Measurements from ENCODE around the gene APAF1.

APAF1 gene

DNA sequence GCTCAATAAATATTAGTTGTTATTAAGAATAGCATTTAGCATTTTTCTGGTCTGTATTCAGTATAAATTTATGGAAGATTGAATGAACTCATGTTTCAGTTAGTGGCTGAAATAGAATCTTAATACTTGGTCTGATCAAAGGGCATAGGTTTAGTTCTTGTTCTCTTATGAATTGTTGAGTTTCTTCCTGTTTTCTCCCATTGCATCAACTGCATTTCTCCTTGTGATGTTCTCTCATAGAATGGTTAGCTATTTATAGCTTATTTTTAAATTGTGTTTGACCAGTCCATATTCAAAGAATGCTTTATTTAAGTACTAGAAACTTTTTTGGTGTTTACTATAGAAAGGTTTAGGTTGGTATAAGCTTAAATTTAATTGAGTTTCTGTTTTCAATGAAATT is 29.8 kb downstream of the APAF1 start:
- no peak for DNase-seq

DNA sequence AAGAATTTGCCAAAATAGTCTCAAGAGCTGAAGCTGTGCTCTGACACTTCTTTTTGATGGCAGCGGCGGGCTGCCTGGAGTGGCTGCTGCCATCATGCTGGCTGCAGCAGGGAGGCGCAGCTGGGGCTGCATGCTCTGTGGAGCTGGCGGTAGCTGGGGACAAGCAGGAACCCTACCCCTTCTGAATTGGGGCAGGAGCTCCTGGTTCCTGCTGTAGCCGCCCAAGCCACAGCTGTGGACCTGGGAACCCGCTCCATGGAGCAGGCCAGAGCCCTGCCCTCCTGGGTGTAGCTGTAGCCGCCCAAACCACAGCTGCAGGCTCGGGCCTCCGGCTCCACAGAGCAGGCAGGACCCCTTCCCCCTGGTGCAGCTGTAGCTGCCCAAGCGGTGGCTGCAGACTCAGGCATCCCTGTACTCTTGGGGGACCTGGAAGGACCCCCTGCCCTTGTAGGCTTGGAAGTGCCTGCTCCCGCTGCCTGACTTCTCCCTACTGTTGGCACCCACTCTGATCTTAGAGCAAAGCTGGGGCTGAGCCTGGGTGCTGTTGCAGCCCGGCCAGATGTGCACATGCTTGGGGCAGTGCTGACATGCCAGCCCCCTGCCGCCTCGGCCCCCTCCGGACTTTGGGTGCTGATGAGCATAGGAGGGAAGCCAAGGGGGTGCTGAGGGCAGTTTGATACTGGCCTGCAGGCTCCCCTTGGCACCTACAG is 33.3 kb downstream of the APAF1 start:
- DNase-seq, result no peak

GRCh38 chr12:98678946-98679610 is 34.0 kb downstream of the APAF1 start:
- no peak for DNase-seq

DNA sequence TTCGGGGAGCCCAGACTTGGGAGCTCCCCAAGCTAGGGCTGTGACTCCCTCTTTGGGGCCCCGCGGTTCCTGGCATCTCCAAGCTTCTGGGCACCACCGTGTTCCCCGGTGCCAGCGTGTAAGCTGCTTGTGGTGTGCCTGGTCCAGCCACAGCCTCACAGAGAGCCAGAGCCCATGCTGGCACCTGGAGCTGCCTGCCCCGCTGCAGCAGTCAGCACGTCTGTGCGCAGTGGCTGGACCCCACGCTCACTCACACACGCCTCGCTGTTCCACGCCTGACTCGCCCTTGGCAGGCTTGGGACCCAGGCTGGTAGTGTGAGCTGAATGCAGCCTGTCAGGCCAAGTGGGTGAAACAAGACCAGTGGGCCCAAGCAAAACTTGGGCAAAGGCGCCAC is 34.5 kb downstream of the APAF1 start:
- DNase-seq, result no peak

- DNase-seq, result no peak
Observed at GRCh38 chr12:98684199-98684598, 39.1 kb downstream of the APAF1 start.

GRCh38 chr12:98686603-98687002 is 41.5 kb downstream of the APAF1 start:
- DNase-seq, result no peak

- no peak for DNase-seq
Observed at GRCh38 chr12:98691351-98691750, 46.3 kb downstream of the APAF1 start.

DNA sequence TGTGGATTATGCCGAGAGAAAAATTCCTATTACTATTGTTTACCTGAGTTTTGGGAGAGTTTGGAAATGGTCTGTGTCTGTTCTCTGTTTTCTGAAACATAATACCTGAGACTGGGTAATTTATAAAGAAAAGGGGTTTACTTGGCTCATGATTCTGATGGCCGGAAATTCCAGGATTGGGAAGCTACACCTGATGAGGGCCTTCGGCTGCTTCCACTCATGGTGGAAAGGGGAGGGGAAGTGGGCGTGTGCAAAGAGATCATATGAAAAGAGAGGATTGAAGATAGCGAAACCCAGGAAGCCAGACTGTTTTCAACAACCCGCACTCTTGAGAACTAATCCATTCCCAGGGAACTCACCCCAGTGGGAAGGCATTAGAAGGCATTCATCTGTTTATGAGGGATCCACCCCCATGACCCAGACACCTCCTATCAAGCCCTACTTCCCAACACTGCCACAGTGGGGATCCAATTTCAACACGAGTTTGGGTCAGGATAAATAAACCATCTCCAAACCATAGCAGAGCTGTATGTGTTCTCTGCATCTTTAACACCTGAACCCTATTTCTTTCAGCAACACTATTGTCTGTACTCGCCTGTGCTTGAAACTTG is 51.1 kb downstream of the APAF1 start:
- DNase-seq, result no peak

DNA sequence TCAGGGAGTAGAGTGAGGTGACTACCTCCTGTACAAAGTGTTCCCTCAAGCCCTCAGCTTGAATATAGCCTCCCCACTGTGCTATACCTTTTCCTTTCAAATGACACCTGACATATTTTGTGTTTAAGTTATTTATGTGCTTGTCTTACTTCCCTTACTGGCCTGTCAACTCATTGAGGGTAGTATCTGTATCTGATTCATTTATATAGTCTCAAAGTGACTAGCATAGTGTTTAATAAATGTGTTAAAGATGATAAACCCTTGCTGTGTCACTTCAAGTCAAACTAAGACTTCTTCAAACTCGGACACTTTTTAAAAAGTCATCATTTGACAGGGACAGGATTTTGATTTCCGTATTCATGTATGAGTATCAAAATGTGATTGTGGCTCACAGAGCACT is 52.1 kb downstream of the APAF1 start:
- peak; percentile 34 for DNase-seq

GRCh38 chr12:98698603-98699463 is 53.7 kb downstream of the APAF1 start:
- DNase-seq, result peak; percentile 46

DNA sequence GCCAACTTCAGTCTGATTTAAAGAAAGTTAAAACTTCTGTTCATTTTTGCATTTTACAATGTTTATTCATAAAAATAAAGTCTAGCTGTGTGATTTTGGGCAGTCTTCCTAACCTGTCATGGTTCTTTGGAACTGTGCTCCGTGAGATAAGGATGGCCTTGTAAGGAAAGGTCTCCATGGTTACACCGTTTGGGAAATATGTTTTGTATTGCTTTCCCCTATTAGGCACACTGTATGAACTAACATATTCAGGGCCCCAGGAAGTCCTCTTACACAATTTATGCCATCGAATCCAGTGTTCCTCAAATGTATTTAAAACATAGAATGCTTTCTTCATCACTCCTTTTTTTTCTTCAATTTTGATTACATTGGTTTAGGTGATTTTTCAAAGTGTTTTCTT is 54.5 kb downstream of the APAF1 start:
- no peak for DNase-seq

GRCh38 chr12:98701166-98701565 is 56.1 kb downstream of the APAF1 start:
- no peak for DNase-seq

DNA sequence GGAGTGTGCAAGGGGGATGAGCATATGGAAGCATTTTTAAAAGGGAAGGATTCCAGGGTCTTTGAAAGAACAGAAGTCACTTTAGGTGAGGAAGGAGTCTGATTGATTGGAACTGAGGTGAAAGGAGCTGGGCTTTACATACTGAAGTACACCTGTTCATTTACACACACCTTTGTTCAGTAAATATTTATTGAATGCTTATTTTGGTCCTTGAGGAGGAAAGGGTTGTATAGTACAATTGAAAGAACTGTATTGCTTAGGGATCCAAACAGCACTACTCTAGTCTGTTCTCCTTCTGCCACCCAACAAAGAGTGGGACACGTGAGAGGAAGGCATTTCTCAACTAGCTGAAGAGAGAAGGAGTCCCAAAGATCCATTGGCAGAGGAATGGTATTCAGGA is 63.9 kb downstream of the APAF1 start:
- DNase-seq, result no peak

DNA sequence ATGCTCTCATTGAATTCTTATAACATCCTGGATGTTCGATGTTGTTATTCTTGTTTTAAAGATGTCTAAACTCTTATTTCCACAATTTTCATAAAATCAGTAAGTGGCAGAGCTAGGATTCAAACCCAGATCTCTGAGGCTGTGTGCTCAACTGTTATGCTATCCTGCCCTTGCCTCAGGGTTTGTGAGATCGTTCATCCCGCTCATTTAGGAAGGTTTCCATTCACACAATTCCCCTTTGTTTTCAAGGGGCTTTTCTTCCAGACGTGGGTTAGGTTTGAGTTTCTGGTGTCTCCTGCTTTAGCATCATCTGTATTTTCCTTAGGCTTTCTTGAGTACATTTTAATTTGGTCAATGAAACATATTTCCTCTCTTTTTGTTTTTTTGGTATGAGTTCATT is 69.3 kb downstream of the APAF1 start:
- DNase-seq, result no peak

- no peak for DNase-seq
Observed at GRCh38 chr12:98719515-98720504, 74.7 kb downstream of the APAF1 start.

DNA sequence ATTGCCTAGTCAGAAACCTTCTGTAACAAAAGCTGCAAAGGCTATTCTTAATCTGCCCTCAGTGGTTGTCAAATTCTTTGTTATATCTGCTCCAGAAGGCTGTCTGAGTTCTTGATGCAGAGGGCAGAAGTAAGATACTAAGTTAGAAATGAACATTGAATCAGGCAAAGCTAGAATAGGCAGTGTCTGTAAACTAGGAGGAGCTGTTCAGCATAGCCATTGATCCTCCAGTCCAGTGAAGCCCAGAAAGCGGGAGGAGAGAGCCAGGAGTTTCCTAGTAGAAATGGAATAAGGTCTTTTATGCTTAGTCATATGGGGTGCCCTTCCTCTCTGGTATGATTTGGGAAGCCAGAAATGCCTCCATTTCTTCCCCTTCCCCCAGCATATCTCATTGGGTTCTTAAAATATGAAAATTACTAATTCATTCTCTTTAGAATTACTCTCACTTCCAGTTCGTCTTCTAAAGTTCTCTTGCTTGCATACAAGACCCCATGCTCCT is 76.2 kb downstream of the APAF1 start:
- DNase-seq, result no peak

- DNase-seq, result peak; percentile 51
Observed at GRCh38 chr12:98724384-98725155, 79.5 kb downstream of the APAF1 start.

GRCh38 chr12:98725476-98726247 is 80.6 kb downstream of the APAF1 start:
- peak; percentile 67 for DNase-seq

- no peak for DNase-seq
Observed at GRCh38 chr12:98727196-98727595, 82.1 kb downstream of the APAF1 start.

DNA sequence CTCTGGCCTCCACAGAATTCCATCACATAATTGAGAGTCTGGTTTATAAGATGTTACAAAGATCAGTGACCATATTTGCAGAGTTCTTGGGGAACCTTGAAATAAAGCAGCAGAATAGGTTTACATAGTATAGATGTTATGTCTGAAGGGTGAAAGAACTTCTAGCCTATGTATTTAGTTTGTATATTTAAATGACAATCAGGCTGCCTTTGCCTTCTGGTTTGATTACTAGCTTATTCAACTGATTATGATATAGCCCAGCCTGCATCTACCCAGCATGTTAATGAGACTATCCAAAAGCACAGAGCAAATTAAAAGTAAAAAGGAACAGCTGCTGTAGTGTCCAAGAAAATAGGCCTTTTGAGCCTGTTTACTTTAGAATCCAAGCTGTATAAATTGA is 85.3 kb downstream of the APAF1 start:
- no peak for DNase-seq

Measured in activated CD4-positive, alpha-beta T cell treated with anti-CD3 and anti-CD28 coated beads, Interleukin-2, amount 50 U/mL, for 16 hours (primary cell).